Chondrocyte (in vitro differentiated cells): Measurements from ENCODE around the gene SHANK3. TPM values are rescaled to one million over a fixed set of nuclear protein-coding genes. Genes with fewer than 3 reads are reported as not detected.

Source experiments
- DNase-seq: peaks from one replicate; pipeline ENCODE4 v3.0.0; 2021; ENCODE audit warnings: mixed read lengths, low spot score
- H3K27ac Mint-ChIP-seq: one replicate; pipeline ENCODE4 v1.8.0; 2021; ENCODE audit warnings: mild to moderate bottlenecking, moderate library complexity, mixed read lengths; ENCODE audit not compliant: unreplicated experiment
- H3K27me3 Mint-ChIP-seq: 2 replicates; pipeline ENCODE4 v1.8.0; 2021; ENCODE audit warnings: low read depth, mixed read lengths
- H3K36me3 Mint-ChIP-seq: 2 replicates; pipeline ENCODE4 v1.8.0; 2021; ENCODE audit warnings: low read depth, mixed read lengths
- H3K4me1 Mint-ChIP-seq: 2 replicates; pipeline ENCODE4 v1.8.0; 2021; ENCODE audit warnings: low read depth, mild to moderate bottlenecking, mixed read lengths
- H3K4me3 Mint-ChIP-seq: one replicate; pipeline ENCODE4 v1.8.0; 2021; ENCODE audit warnings: mild to moderate bottlenecking, moderate library complexity, mixed read lengths; ENCODE audit not compliant: unreplicated experiment
- H3K9me3 Mint-ChIP-seq: 2 replicates; pipeline ENCODE4 v1.8.0; 2021; ENCODE audit warnings: low read depth, mixed read lengths
- total RNA-seq: library from RNA; stranded (reverse); gene quantifications from 3 replicates; pipeline ENCODE4 v1.2.1, GENCODE V29; 2021
- TF ChIP-seq, protein P1 (sequence below): fragments of 200-600 bp; sonication (generic); IDR thresholded peaks from 2 replicates; pipeline ENCODE4 v1.5.0; 2021; ENCODE audit warnings: antibody characterized with exemption, mild to moderate bottlenecking, moderate library complexity

The SHANK3 gene
- total RNA-seq, 1 donor from 2014 or later, result 7.0 TPM

DNA sequence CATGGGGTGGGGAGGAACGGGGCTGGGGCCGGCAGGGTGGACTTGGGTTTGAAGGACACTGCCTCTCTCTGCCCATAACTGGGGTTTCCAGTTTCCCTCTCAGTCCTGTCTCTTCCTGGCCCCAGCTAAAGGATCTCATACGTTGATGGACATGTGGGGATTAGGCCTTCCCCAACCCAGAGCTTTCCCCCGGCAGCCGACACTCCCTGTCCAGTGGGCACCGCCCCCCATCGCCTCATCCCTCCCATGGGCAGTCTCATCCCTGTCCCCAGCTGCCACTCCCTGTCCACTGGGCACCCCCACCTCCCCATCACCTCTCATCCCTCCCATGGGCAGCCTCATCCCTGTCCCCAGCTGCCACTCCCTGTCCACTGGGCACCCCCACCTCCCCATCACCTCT, 43.2 kb downstream of the SHANK3 start:
- Mint-ChIP-seq H3K27ac (no peak overlapping the region), H3K36me3 (peaks cover 4% of the 10 kb centered on the region), H3K4me1 (no peaks in the 10 kb centered on the region), H3K9me3 (no peaks in the 10 kb centered on the region), H3K27me3 (peaks cover 6% of the 10 kb centered on the region), H3K4me3 (no peak overlapping the region)
- TF ChIP-seq, protein P1, sequence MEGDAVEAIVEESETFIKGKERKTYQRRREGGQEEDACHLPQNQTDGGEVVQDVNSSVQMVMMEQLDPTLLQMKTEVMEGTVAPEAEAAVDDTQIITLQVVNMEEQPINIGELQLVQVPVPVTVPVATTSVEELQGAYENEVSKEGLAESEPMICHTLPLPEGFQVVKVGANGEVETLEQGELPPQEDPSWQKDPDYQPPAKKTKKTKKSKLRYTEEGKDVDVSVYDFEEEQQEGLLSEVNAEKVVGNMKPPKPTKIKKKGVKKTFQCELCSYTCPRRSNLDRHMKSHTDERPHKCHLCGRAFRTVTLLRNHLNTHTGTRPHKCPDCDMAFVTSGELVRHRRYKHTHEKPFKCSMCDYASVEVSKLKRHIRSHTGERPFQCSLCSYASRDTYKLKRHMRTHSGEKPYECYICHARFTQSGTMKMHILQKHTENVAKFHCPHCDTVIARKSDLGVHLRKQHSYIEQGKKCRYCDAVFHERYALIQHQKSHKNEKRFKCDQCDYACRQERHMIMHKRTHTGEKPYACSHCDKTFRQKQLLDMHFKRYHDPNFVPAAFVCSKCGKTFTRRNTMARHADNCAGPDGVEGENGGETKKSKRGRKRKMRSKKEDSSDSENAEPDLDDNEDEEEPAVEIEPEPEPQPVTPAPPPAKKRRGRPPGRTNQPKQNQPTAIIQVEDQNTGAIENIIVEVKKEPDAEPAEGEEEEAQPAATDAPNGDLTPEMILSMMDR, result no peak
- DNase-seq, result no peak

DNA sequence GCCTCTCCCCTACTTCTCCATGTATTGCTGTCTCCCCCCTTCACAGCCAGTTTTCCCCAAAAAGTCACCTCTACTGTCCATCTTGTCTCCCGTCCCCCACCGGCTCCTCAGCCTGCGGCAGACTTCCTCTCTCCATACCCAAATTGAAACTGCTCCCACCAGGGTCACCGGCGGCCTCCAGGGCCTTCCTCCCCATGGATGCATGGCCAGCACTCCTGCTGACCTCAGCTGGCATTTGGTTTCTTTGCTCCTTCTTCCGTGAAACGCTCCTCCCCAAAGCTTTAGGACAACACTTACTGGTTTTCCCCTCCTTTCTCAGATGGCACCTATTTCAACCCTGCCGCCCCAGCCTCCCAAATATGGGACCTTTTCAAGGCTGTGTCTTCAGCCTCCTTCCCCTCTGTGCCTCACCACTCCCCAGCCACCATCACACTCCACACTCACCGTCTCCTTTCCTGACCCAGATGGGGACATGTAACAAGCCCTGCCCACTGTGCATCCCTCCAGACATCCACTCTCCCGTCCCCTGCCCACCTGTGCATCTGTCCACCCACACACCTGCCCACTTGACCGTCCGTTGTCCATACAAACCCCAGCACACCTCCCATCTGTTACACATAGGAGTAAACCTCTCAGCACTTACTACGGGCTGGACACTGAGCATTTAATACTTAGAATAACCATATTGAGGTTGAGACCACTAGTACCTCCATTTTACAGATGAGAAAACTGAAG, 43.8 kb downstream of the SHANK3 start:
- no peak for DNase-seq
- H3K4me3 Mint-ChIP-seq, result no peak overlapping the region
- H3K27me3 Mint-ChIP-seq, result peaks cover 6% of the 10 kb centered on the region
- H3K36me3 Mint-ChIP-seq, result peaks cover 2% of the 10 kb centered on the region
- no peaks in the 10 kb centered on the region for H3K9me3 Mint-ChIP-seq
- H3K27ac Mint-ChIP-seq, result no peak overlapping the region
- no peaks in the 10 kb centered on the region for H3K4me1 Mint-ChIP-seq
- TF ChIP-seq, protein P1, result no peak

DNA sequence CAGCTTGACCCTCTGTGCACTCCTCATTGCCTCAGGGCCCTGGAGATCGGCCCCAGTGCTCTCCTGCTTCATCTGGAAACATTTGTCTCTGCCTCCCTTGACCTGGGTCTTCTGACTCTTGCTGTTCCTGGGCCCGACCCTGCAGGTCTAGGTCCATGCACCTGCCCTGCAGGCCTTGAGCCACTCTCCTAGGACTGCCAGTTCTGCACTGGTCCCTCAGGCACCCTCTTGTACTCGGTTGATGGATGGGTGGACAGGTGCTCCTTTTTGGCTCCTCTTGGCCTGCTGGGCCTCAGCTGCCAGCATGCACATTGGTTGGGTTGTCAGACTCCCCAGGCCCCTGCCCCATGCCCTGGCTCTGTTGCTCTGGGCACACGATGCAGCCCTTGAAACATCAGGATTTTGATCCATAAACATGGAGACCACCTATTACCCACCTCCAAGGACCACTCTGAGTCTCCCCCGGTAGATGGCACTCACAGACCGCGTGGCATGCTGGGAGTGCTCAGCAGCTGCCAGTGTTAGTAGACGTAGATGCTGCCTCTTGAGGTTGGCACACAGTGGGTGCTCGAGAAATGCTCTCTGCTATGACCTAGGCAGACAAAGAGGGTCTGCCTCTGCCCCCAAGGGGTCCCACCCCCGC, 45.2 kb downstream of the SHANK3 start:
- no peak for DNase-seq
- H3K27ac Mint-ChIP-seq, result no peak overlapping the region
- no peak overlapping the region for H3K4me3 Mint-ChIP-seq
- peaks cover 6% of the 10 kb centered on the region for H3K36me3 Mint-ChIP-seq
- TF ChIP-seq, protein P1, result no peak
- H3K9me3 Mint-ChIP-seq, result no peaks in the 10 kb centered on the region
- H3K4me1 Mint-ChIP-seq, result no peaks in the 10 kb centered on the region
- peaks cover 6% of the 10 kb centered on the region for H3K27me3 Mint-ChIP-seq

DNA sequence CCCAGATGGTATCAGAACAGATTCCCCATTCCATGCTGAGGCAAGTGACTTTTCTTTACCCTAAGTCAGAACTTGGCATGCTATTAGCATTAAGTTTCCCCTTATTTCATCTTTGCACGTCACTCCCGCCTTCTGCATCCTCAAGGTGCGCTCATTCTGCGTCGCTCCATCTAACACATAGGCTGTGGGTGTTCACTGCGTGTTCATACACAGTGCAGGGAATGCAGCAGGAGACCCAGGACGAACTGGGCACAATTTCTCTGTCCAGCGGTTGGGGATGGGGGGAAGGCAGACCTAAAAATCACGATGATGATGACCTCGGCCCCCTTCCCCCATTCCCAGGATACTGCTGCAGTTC, 45.7 kb downstream of the SHANK3 start:
- DNase-seq, result no peak

DNA sequence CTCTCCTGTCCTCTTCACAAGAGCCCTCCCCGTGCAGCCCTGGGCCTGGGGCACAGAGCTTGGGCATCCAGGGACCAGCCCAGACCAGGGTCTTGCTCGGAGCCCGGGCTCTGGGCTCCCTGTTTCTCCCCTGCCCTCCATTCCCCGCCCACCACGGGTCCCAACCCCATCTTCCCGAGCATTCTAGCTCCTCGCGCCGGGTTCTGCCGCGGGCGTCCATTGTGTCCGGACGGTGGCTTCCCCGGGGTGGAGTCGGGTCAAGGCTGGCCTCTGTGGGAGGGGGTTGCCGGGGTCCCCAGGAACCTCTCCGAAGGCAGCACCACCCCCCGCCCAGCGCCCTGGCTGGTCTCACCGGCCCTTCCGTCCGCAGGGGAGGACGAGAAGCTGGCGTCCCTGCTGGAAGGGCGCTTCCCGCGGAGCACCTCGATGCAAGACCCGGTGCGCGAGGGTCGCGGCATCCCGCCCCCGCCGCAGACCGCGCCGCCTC, 47.2 kb downstream of the SHANK3 start:
- no peak for DNase-seq
- peaks cover 8% of the 10 kb centered on the region for H3K36me3 Mint-ChIP-seq
- TF ChIP-seq, protein P1, result no peak
- no peak overlapping the region for H3K27ac Mint-ChIP-seq
- H3K9me3 Mint-ChIP-seq, result no peaks in the 10 kb centered on the region
- peaks cover 6% of the 10 kb centered on the region for H3K27me3 Mint-ChIP-seq
- peak overlapping the region; percentile 22 for H3K4me3 Mint-ChIP-seq
- no peaks in the 10 kb centered on the region for H3K4me1 Mint-ChIP-seq

More for the DNA sequence above, 45.7 kb downstream of the SHANK3 start:
- Mint-ChIP-seq H3K27ac (no peak overlapping the region), H3K27me3 (peaks cover 6% of the 10 kb centered on the region), H3K4me3 (no peak overlapping the region), H3K9me3 (no peaks in the 10 kb centered on the region), H3K4me1 (no peaks in the 10 kb centered on the region), H3K36me3 (peaks cover 8% of the 10 kb centered on the region)
- TF ChIP-seq, protein P1, result no peak
